Endothelial cell of umbilical vein (primary cell): ENCODE data around the gene BABAM2. TPM values are rescaled to one million over a fixed set of nuclear protein-coding genes. Genes with fewer than 3 reads are reported as not detected.

ENCODE experiments used
- BruUV-seq: library from RNA; stranded (reverse); fragments of 400-500 nt; replicated peaks from 2 replicates; lab custom pipeline; 2021; lab: Mats Ljungman, UMichigan
- CTCF ChIA-PET: fragments of 300-600, 350-600 bp; sonication (Branson Sonifier 250); formaldehyde crosslinking; loops from one replicate; lab custom pipeline; 2021; ENCODE audit warnings: antibody characterized with exemption, inconsistent platforms; lab: Charles Lee
- POLR2A ChIA-PET: fragments of 300-600, 350-600 bp; sonication (Branson Sonifier 250); formaldehyde crosslinking; loops from one replicate; lab custom pipeline; 2021; ENCODE audit warnings: antibody characterized with exemption, inconsistent platforms; lab: Charles Lee
- DNase-seq: peaks from one replicate; pipeline ENCODE4 v3.0.0-alpha.2; 2011; ENCODE audit warnings: low read depth, low spot score
- FAIRE-seq: peaks from 2 replicates; lab custom pipeline; 2011; peaks lifted over from hg19 to GRCh38; lab: Jason Lieb, UNC
- H2AFZ ChIP-seq: 2 replicates; pipeline ENCODE4 v1.6.0; 2012; ENCODE audit warnings: low read depth, low read length, control low read depth, inconsistent platforms
- H3K27ac ChIP-seq: 2 replicates; pipeline ENCODE4 v1.5.1; 2011; ENCODE audit warnings: low read depth, mild to moderate bottlenecking, control low read depth, low read length, moderate library complexity; ENCODE audit not compliant: insufficient read depth
- H3K27me3 ChIP-seq, 2 experiments: 2 replicates each; pipeline versions ENCODE4 v1.6.0 to v1.6.1; 2011; ENCODE audit warnings: low read length in 2 of 2, mixed read lengths in 1 of 2; ENCODE audit not compliant: control insufficient read depth in 2 of 2, insufficient read depth in 2 of 2
- H3K36me3 ChIP-seq, 2 experiments: 2 replicates in 1 of 2; 3 replicates in 1 of 2; pipeline ENCODE4 v1.5.1; 2011; ENCODE audit warnings: low read length in 2 of 2, mild to moderate bottlenecking in 1 of 2, moderate library complexity in 1 of 2; ENCODE audit not compliant: control insufficient read depth in 2 of 2, insufficient read depth in 2 of 2; ENCODE audit errors: extremely low read depth in 1 of 2
- H3K4me1 ChIP-seq: 3 replicates; pipeline ENCODE4 v1.5.1; 2011; ENCODE audit warnings: mild to moderate bottlenecking, low read length; ENCODE audit not compliant: control insufficient read depth, insufficient read depth; ENCODE audit errors: extremely low read depth
- H3K4me2 ChIP-seq: 2 replicates; pipeline ENCODE4 v1.6.1; 2011; ENCODE audit warnings: low read length, control low read depth, mixed read lengths; ENCODE audit not compliant: insufficient read depth
- H3K4me3 ChIP-seq, 3 experiments: fragments of 200-600 bp in 1 of 3; sonication (generic), shearing (Covaris generic) in 1 of 3; replicated peaks in 1 of 3; 2 replicates each; pipeline ENCODE4 v1.5.1; 2011 to 2016; ENCODE audit warnings: control low read depth in 3 of 3, low read length in 3 of 3, mild to moderate bottlenecking in 2 of 3, inconsistent platforms in 1 of 3, low read depth in 1 of 3, moderate library complexity in 1 of 3; ENCODE audit not compliant: insufficient read depth in 1 of 3
- H3K79me2 ChIP-seq: 2 replicates; pipeline ENCODE4 v1.6.0; 2012; ENCODE audit warnings: low read length, inconsistent platforms; ENCODE audit not compliant: control insufficient read depth, insufficient read depth
- H3K9ac ChIP-seq: replicated peaks from 2 replicates; pipeline ENCODE3; 2011; ENCODE audit warnings: low read length, control low read depth; ENCODE audit not compliant: insufficient read depth; ENCODE audit errors: extremely low read depth
- H3K9me1 ChIP-seq: replicated peaks from 3 replicates; pipeline ENCODE4 v1.6.0; 2011; ENCODE audit warnings: mild to moderate bottlenecking, low read length; ENCODE audit not compliant: control insufficient read depth, insufficient read depth; ENCODE audit errors: extremely low read depth
- H3K9me3 ChIP-seq: replicated peaks from 2 replicates; pipeline ENCODE4 v1.5.1; 2012; ENCODE audit warnings: low read length, inconsistent platforms; ENCODE audit not compliant: control insufficient read depth, insufficient read depth
- H4K20me1 ChIP-seq: replicated peaks from 2 replicates; pipeline ENCODE3; 2011; ENCODE audit warnings: mild to moderate bottlenecking, low read length; ENCODE audit not compliant: control insufficient read depth, insufficient read depth; ENCODE audit errors: extremely low read depth
- CTCF ChIP-seq, 2 donors: IDR thresholded peaks; 1 replicate in 1 of 2; 2 replicates in 1 of 2; pipeline ENCODE4 v1.5.1; 2011; ENCODE audit warnings: low read length in 2 of 2, mild to moderate bottlenecking in 2 of 2, moderate library complexity in 2 of 2, control low read depth in 1 of 2, inconsistent platforms in 1 of 2, low read depth in 1 of 2; ENCODE audit not compliant: insufficient read depth in 1 of 2; ENCODE audit errors: extremely low read depth in 1 of 2
- EZH2 ChIP-seq: IDR thresholded peaks from 2 replicates; pipeline ENCODE4 v1.6.1; 2012; ENCODE audit warnings: borderline replicate concordance, low read depth, mild to moderate bottlenecking, moderate library complexity, low read length, inconsistent platforms; ENCODE audit not compliant: severe bottlenecking
- FOS ChIP-seq: IDR thresholded peaks from 2 replicates; pipeline ENCODE4 v1.6.1; 2011; ENCODE audit warnings: mild to moderate bottlenecking, low read length, moderate library complexity, borderline replicate concordance; ENCODE audit not compliant: insufficient read depth
- GATA2 ChIP-seq: IDR thresholded peaks from 2 replicates; pipeline ENCODE4 v1.7.0; 2011; ENCODE audit warnings: low read depth, mild to moderate bottlenecking, moderate library complexity, mixed read lengths, low read length; ENCODE audit not compliant: insufficient read length, insufficient read depth
- JUN ChIP-seq: IDR thresholded peaks from 2 replicates; pipeline ENCODE4 v1.6.1; 2011; ENCODE audit warnings: borderline replicate concordance, low read depth; ENCODE audit not compliant: insufficient read length, insufficient read depth
- MAX ChIP-seq: IDR thresholded peaks from 2 replicates; pipeline ENCODE4 v1.6.1; 2011; ENCODE audit not compliant: insufficient read depth, insufficient read length
- MYC ChIP-seq: IDR thresholded peaks from one replicate; pipeline ENCODE4 v1.6.1; 2011; ENCODE audit warnings: mild to moderate bottlenecking, low read depth, low read length
- POLR2A ChIP-seq: IDR thresholded peaks from 2 replicates; pipeline ENCODE4 v1.6.1; 2012; ENCODE audit warnings: low read depth, mild to moderate bottlenecking, control low read depth, low read length
- POLR2AphosphoS5 ChIP-seq: IDR thresholded peaks from 2 replicates; pipeline ENCODE4 v1.6.1; 2012; ENCODE audit warnings: low read depth, mild to moderate bottlenecking, control low read depth, low read length, moderate library complexity; ENCODE audit not compliant: insufficient read depth
- dilution Hi-C: fragments of 300-500 bp; cut with MboI; formaldehyde crosslinking; loops from one replicate; pipeline ENCODE4 v1.15.0; 2019; ENCODE audit warnings: low sequenced_read_pairs; ENCODE audit not compliant: extremely low pct_ligation_motif_present
- intact Hi-C: fragments of 100-400 bp; cut with micrococcal nuclease; formaldehyde crosslinking; loops from one replicate; pipeline ENCODE4 v1.10.0; 2022
- polyA plus RNA-seq, 4 experiments: library from polyadenylated mRNA; depleted of rRNA in 3 of 4; stranded (reverse) in 3 of 4; unstranded in 1 of 4; fragments of >200 nt; gene quantifications; 2 replicates each; pipeline versions ENCODE4 v1.2.1 to v1.2.3, GENCODE V29; 2011 to 2012; ENCODE audit warnings: missing spikeins in 1 of 4
- total RNA-seq: library from RNA; stranded (reverse); gene quantifications from 2 replicates; pipeline ENCODE4 v1.2.3, GENCODE V29; 2021

Gene BABAM2
- total and polyA plus RNA-seq, 2 donors (not counting 3 experiments of a cell fraction or from before 2014, with no cell fraction given): 19.9 to 27.6 TPM

DNA sequence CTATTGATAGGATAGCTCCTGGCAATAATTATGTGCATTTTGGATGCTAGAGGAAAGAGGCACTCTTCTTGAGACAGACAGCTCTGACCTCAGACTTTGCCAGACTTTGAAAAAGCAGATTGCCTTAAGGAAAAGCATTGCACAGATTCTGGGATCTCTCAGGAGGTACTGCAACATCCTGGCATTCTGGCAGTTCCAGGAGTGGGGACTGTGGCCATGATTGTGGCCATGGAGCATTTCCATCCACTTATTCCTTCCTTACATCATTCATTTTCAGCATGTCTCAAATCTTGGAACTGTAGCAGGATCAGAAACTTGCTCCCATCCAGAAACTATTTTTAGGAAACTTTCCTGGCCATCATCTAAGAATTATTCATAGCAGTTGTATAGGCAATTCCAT, 357.2 kb downstream of the BABAM2 start:
- no peaks in the 10 kb centered on the region for H3K36me3 ChIP-seq
- intact Hi-C loops (no loop called here), dilution Hi-C loops (no loop called here)
- ChIA-PET CTCF (interaction anchor here (0.7 to 1.4 kb wide), 4 partner anchors 10 to 525 kb away, joined by 3 to 4 read pairs (median 3); no protein-coding TSS in a partner anchor), POLR2A (no interaction called here)
- H2AFZ ChIP-seq: no peak overlapping the region
- no peaks in the 10 kb centered on the region for H3K4me1 ChIP-seq
- H4K20me1 ChIP-seq: no peaks in the 10 kb centered on the region
- FAIRE-seq (peak; percentile 58), DNase-seq (no peak)
- H3K9ac ChIP-seq: no peak overlapping the region
- H3K27ac ChIP-seq: no peak overlapping the region
- no TSS peak for BruUV-seq
- no peak overlapping the region for H3K4me2 ChIP-seq
- no peaks in the 10 kb centered on the region for H3K9me3 ChIP-seq
- H3K79me2 ChIP-seq: no peaks in the 10 kb centered on the region
- H3K4me3 ChIP-seq: no peak overlapping the region
- no peaks in the 10 kb centered on the region for H3K27me3 ChIP-seq
- no peaks in the 10 kb centered on the region for H3K9me1 ChIP-seq
- TF ChIP-seq MYC (no peak), GATA2 (no peak), POLR2AphosphoS5 (no peak), FOS (no peak), EZH2 (no peak), JUN (no peak)

- Histone ChIP-seq H2AFZ (no peak overlapping the region), H3K27me3 (no peaks in the 10 kb centered on the region), H3K36me3 (no peaks in the 10 kb centered on the region), H3K27ac (no peak overlapping the region), H4K20me1 (no peaks in the 10 kb centered on the region), H3K4me1 (no peaks in the 10 kb centered on the region), H3K9me1 (no peaks in the 10 kb centered on the region), H3K9me3 (no peaks in the 10 kb centered on the region), H3K9ac (no peak overlapping the region), H3K4me2 (no peak overlapping the region), H3K79me2 (no peaks in the 10 kb centered on the region), H3K4me3 (no peak overlapping the region)
- TF ChIP-seq CTCF (IDR thresholded peaks at IDR 0.05; ENCODE audit: extremely low read depth in 1 of 2, insufficient read depth in 1 of 2, low read depth in 1 of 2, low read length in 2 of 2) (no peak), MYC (no peak), POLR2A (no peak), GATA2 (no peak), FOS (no peak), MAX (no peak), POLR2AphosphoS5 (no peak), EZH2 (no peak), JUN (no peak)
- dilution Hi-C loops (no loop called here), intact Hi-C loops (no loop called here)
- CTCF ChIA-PET: interaction anchor here (1.0 to 1.4 kb wide), 2 partner anchors 11 to 146 kb away, joined by 3 to 4 read pairs; no protein-coding TSS in a partner anchor
- no peak for DNase-seq
- no TSS peak for BruUV-seq
- POLR2A ChIA-PET: no interaction called here
- no peak for FAIRE-seq
Observed at GRCh38 chr2:28248511-28248910, 358.0 kb downstream of the BABAM2 start.
